GM21367 (cell line): Measurements from ENCODE around the gene ASCC2.
"Not testable (repeated sequence)": the region's sequence is repeated elsewhere in the genome, so short reads cannot be mapped to it uniquely, and the experiment has no call there.

Experiments
- ATAC-seq: cut with Tn5 transposase; IDR thresholded peaks from one replicate; pipeline ENCODE4 v1.9.1; 2021; ENCODE audit not compliant: unreplicated experiment

The ASCC2 gene, protein sequence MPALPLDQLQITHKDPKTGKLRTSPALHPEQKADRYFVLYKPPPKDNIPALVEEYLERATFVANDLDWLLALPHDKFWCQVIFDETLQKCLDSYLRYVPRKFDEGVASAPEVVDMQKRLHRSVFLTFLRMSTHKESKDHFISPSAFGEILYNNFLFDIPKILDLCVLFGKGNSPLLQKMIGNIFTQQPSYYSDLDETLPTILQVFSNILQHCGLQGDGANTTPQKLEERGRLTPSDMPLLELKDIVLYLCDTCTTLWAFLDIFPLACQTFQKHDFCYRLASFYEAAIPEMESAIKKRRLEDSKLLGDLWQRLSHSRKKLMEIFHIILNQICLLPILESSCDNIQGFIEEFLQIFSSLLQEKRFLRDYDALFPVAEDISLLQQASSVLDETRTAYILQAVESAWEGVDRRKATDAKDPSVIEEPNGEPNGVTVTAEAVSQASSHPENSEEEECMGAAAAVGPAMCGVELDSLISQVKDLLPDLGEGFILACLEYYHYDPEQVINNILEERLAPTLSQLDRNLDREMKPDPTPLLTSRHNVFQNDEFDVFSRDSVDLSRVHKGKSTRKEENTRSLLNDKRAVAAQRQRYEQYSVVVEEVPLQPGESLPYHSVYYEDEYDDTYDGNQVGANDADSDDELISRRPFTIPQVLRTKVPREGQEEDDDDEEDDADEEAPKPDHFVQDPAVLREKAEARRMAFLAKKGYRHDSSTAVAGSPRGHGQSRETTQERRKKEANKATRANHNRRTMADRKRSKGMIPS

DNA sequence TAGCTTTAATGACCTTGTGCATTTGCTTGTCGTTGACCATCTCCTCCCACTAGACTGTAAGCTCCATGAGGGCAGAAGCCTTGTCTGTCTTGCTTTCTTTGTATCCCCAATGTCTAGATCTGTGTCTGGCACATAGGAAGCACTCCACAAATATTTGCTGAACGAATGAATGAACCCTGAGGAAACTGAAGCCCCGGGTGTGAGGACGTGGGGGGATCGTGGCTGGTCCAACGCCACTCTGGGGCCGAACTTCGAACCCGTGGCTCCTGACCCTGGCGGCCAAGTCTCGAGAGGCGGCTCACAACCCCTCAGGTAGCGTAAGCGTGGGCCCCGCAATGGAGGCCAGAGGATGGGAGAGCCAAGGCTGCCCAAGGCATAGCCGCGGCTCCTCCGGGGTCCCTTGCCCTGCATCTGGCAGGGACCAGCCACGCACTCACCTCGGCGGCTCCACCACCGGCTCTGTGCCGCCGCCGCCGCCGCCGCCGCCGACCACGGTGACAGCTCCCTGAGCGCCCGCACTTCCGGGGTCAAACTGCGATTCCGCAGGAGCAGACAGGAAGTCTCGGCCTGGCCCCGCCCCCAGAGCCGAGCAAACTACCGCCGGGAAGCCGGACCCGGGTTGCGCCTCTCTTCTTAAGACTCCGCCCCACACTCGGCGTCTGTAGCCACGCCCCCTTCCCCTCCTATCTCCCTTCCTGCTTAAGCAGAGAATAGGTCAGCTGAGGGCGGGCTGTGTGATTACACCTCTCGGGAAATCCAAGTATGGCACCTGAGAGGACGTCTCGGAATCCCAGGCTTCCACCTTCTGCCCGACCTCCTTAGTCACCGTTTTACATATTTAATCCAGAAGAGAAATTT lies at the start of gene ASCC2:
TSS of gene ASCC2 (minus strand) at position 534 of the 858 bp plus-strand sequence. CDS start 5,949 bp downstream, outside the sequence.
- peak; percentile 86 for ATAC-seq

DNA sequence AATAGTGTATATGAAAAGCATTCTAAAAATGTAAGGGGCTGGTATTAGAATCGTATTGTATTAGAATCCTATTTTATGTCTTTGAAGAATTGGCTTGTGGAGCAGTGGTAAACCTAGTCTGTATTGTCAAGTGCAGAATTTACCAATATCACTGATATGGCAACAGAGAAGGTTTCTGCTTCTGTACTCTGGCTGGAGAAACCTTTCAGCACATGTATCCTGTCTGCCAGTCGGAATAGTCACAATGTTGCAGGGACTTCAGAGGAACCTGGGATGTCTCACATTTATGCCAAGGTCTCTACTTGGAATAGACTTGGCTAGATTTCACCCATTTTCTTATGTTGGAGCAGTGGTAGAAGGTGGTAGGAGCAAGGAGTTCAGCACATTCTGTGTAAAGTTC lies 49.3 kb upstream of the ASCC2 start:
- no peak for ATAC-seq

DNA sequence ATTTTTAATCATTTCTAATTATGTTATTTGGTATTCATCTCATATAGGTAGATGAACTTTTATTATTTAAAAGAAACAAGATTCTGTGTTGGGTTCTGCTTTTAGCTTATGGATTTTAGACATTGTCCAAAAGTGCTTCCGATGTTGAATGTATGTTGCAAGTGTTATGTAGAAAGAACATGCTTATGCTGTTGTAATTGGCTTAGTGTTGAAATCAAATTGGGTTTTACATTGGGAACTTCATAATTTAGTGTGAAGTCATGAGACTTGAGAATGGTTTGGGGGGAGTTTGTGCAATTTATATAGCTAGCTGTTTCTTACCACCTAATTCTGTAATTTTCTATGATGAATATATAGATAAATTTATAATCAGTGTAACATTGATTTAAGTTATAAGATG lies 48.5 kb upstream of the ASCC2 start:
- no peak for ATAC-seq

DNA sequence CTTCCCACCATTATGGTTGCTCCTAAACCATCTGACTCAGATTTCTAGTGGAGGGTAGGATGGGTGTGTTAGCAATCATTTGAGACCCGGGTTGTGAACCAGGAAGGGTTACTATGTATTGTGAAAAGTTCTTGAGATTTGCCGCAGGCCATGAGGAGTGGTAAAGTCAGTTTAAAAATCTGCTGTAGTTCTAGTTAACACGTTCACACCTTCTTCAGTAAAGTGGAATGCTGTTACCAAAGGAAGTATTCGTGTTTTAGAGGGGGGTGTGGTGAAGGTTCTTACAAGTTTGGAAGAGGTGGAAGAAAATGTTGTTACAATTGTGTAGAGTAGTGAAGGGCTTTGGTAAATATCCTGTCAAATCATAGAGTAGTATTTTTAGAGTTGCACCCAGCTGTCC lies 47.5 kb upstream of the ASCC2 start:
- no peak for ATAC-seq

DNA sequence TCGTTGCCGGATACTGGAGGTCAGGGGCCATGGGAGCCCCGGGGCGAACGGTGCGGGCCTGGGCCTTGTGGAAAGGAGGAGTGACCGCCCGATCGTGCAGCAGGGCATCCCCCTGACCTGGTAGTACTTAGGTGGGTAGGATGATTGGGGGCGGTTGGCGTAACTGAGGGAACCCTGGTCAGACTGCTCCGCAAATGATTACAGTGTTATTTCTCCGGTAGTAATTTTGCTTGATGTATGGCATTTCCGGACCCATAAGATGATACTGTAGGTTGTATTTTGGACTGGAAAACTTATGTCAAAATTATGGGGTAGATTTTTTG lies 45.7 kb upstream of the ASCC2 start:
- ATAC-seq, result no peak

DNA sequence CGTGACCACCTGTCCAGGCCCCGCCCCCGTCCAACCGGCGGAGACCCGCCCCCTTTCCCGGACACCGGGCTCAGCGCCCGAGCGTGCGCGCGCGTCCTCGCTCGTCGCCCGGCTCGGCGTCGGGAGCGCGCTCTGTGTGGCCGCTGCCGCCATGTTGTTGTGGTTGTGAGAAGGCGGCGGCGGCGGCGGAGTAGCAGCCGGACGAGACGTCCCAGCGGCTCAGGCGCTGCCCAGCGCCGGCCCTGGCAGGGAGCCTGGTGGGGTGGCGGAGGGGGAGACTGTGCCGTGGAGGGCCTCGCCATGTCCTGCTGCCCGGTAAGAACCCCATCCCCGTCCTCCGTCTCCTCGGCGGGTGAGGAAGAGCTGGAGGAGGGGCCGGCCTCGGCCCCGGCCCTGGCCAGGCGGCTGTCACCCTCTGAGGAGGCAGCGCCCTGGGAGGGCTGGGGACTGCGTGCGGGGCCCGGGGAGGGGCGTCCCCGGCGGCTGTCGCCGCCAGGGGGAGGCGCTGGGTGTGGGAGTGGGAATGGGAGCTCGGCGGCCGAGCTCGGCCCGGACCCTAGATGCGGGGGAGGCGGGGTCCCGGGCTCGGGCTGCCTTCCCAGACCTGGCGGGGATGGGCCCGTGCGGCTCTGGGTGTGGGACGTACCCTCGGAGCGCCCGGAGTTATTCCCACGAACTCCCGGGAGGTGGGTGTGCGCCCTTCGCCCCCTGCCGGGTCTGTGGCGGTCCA lies 45.1 kb upstream of the ASCC2 start, which contains the start of gene MTMR3:
TSS of gene MTMR3 (plus strand) at position 130 of the 730 bp plus-strand sequence. CDS start 87,886 bp downstream, outside the sequence.
- peak; percentile 57 for ATAC-seq

DNA sequence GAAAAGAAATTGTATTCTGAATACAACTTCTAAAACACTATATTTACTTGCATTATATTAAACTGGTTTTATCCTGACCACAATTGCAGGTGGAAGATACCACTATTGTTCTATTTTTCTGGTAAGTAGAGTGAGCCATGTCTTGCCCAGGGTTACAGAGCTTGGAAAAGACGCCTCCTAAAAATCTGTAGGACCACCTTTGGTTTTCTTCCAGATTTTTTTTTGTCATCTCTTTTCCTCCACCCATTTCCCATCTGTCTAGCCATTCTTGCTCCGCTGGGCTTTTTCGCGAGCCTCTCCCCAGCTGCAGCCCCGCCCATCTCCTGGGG lies 44.6 kb upstream of the ASCC2 start:
- ATAC-seq, result no peak

DNA sequence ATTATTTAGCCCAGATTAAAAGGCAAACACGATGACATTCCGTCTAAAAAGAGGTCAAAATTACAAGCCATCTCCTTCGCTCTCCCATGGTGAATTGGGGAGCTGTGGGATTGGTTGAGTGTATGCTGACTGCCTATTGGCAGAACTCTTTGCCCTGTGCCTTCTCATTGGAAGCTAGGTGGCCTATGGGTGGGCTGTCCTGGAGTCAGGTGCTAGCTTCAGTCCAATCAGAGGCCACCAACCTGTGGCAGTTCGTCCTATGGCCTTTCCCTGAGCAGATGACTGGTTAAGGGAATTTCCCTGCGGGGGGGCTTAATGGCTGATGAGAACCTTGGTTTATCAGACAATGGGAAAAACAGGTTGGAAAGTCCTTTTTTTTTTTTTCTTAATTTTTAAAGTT lies 41.7 kb upstream of the ASCC2 start:
- no peak for ATAC-seq

DNA sequence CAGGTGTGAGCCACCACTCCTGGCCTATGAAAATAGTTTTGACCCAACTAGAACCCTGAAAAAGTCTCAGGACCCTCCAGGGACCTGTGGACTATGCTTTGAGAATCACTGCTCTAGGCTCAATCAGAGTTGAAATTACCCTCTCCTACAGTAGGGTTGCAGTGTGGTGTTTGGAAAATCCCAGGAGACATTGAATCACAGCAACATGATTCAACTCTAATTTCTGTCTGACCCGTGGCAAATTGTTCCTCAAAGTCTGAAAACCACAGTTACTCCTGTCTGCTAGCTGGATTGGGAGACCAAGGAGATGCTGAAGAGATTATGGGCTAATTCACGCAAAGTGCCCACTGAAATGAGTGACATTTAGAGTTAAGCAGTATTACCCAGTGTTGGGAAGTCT lies 39.5 kb upstream of the ASCC2 start:
- no peak for ATAC-seq

DNA sequence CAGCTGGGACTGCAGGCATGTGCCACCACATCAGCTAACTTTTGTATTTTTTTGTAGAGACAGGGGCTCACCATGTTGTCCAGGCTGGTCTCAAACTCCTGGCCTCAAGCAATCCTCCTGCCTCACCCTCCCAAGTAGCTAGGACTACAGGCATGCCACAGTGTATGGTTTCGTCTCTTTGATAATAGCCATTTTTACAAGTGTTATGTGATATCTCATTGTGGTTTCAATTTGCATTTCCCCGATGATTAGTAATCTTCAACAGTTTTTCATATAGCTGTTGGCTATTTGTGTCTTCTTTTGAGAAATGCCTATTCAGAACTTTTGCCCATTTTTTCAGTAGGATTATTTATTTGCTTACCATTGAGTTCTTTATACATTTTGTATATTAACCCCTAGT lies 35.9 kb upstream of the ASCC2 start:
- no peak for ATAC-seq

DNA sequence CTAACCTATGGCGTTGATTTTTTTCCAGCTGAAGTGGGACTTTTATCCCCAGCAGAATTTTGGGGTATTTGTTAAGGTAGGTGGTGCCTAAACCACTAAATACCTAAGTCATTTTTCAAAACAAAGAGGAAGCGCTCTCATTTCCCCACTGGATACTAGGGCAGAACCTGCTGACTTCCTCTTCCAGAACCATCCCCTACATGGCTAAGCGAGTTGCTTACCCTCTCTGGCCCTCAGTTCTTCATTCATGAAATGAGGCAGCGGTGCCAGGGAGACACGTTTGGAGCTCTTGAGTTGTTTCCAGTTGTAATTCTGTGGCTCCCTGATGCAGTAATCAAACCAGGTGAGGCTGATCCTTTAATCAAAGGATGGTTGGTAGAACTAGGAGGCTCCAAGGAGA lies 34.9 kb upstream of the ASCC2 start:
- ATAC-seq, result no peak

DNA sequence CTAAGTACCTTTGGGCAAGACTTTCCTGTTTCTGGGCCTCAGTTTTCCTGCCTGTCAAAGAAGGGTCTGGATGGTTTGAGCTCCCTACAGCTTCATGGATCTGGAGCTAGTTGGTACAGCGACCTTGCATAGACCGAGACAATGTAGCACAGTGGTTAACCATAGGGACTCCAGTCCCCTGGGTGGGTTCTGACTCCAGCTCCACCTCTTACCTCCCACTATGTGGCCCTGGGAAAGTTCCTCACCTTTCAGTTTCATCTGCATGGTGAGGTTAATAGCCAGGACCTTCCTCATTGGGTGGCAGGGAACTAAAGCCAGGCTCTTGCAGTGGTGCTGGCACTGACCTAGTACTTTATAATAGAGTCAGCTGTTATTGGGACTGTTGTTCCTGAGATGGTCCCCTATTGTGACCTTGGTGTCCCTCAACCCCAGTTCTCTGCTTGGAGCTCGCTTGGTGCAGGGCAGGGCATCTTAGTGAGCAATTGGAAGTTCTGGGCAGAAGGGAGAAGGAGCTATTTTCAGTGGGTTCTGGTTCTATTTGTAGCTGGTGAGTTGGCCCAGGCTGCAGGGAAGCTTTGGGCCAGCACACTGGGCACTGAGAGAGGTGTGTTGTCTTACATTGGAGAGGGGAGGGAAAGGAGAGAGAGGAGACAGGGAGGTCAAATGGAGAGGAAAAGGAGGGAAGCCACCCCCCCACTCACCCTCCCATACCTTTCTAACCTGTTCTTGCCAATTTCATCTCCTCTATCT lies 34.2 kb upstream of the ASCC2 start:
- no peak for ATAC-seq

DNA sequence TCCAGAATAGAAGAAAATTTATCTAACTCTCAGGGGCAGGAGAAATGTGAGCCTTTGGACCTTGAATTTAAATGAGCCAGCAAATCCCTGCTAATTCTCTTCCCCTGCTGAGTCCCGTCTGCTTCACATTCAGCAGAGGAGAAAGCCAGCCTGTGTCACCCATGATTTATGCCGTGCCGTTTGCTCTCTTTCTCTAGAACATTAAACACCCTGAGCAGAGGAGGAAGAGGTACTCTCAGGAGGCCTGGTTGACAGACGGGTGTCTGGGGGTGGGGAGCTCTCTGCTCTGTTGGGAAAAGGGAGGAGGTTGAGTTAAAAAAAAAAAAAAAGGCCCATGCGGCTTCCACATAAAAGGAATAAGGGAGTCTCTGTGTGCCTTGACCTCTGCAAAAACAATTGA lies 33.6 kb upstream of the ASCC2 start:
- no peak for ATAC-seq

DNA sequence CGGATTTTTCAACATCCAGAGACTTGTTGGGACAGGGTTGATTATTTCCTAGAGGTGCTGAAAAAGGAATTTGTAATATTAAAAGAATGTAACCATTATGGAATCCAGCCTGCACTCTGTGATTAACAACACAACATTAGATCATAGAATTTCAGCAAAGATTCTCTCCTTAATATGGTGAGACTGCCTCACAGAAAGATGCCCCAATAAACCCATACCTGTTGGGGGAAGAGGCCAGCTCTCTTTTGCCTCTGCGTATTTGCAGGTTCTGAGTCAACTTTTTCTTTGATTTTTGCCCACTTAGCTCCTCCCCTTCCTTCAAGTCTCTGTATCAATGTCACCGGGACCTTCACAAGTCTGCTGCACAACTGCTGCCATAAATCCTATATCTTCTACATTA lies 32.5 kb upstream of the ASCC2 start:
- ATAC-seq, result no peak

DNA sequence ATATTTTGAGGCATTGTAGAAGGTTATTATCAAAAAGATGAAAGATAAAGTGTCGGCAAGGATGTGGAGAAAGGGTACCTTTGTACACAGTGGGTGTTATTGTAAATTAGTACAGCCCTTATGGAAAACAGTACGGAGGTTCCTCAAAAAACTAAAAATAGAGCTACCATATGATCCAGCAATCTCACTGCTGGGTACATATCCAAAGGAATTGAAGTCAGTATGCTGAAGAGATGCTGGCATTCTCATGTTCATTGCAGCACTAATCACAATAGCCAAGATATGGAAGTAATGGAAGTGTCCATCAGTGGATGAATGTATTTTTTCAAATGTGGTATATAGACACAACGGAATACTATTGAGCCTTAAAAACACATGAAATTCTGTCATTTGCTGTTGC lies 29.8 kb upstream of the ASCC2 start:
- ATAC-seq, result no peak

DNA sequence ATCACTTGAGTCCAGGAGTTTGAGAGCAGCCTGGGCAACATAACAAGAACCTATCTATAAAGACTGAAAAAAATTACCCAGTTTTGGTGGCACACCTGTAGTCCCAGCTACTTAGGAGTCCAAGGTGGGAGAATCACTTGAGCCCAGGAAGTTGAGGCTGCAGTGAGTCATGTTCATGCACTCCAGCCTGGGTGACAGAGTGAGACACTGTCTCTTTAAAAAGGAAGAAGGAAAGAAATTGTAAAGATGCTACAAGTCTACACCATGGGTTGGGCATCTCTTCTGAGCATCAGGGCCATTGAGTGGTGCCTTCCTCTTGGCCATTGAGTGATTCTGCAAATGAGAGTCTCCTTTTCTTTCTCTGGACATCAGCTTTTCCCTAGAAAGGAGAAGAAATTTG lies 29.2 kb upstream of the ASCC2 start:
- ATAC-seq, result no peak

DNA sequence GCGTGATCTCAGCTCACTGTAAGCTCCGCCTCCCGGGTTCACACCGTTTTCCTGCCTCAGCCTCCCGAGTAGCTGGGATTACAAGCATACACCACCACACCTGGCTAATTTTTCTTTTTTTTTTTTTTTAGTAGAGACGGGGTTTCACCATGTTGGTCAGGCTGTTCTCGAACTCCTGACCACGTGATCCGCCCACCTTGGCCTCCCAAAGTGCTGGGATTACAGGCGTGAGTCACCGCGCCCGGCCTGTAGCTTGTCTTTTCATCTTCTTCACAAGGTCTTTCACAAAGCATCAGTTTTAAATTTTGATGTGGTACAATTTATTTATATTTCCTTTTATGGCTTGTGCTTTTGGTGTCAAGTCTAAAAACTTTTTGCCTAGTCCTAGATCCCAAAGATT lies 27.5 kb upstream of the ASCC2 start:
- ATAC-seq, result not testable (repeated sequence)

DNA sequence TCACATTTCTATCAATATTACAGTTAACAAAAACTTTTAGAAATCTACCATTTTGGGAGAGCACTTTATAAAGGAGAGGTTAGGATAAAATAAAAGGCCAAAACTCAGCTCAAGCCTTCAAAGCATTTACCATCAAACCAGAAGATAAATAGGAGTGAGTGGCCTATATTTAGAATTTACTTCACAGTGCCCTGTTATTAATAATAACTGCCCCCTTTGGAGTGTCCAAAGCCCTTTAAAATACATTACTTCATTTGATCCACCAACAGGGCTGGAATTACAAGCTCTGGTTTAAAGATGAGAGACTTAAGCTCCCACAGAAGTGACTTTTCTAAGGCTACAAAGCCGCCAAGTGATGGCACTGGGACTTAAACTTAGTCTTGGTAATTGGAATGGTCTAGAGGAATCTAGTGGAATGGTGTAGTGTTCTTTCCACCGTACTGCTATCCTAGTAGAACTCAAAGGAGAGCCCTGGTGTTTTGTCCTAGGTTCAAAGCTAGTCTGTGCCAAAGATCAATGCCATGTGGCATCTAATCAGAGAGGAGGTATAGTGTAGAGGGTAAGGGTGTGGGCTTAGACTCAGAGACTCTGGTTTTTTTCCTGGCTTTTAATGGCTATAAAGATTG lies 23.7 kb upstream of the ASCC2 start:
- no peak for ATAC-seq

DNA sequence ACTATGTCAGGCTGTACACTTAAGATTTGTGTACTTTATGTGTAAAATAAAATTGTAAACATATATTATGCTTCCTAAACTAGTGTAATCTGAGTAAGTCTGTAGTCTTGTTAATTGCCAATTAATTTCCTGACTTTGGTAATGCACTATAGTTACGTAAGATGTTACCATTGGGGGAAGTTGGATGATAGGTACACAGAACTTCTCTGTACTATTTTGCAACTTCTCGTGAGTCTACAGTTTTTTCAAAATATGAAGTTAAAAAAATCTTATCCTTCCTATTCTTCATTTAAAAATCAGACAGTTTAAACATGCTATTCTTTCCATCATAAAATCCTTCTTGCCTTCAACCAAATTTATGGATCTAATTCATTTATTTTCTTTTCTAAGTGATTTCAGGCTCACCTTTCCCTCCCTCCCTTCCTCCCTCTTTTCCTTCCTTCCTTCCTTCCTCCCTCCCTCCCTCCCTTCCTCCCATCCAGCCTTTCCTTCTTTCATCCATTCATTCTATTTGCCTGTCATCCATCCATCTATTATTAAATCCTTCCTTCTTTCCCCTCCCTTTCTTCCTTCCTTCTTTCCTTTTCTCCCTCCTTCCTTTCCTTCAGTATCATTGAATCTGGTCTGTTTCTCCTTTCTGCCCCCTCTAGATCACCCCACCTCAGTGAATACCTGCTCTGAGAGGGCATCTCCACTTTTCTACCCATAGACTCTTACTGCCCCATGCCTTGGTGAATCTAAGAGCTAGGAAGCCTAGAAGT lies 22.1 kb upstream of the ASCC2 start:
- no peak for ATAC-seq
